Measurements from ENCODE around the gene RNU1-3.
"Not testable (repeated sequence)": the region's sequence is repeated elsewhere in the genome, so short reads cannot be mapped to it uniquely, and the experiment has no call there.

RNU1-3 gene

DNA sequence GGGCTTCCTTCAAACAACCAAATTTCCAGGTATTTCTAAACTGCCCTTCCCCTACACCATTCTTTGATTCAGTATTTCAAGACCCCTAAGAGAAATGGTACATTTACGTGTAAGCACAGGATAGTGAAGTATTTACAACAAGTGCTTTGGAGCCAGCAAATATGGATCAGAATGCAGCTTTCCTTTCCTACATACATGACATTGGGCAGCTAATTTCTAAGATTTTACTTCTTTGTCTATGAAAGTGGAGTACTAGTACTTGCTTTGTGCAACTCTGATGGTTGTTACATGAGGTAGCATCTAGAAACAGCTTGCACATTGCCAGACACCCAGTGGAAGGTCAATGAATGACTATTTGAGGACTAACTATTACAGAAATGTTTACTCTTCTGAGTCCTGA lies 15.2 kb downstream of the RNU1-3 start:
- not testable (repeated sequence) for H4K20me1 ChIP-seq (ENCODE audit: insufficient read depth); H3K27me3 ChIP-seq (ENCODE audit: insufficient read depth, low read depth); H3K4me2 ChIP-seq; H3K27ac ChIP-seq; H3K36me3 ChIP-seq (ENCODE audit: insufficient read depth); H3K9ac ChIP-seq; H3K4me1 ChIP-seq (ENCODE audit: low read depth, poor library complexity, severe bottlenecking); H3K4me3 ChIP-seq (IDR thresholded peaks at IDR 0.05; ENCODE audit: insufficient read depth, low read depth, low read length); H2AFZ ChIP-seq (ENCODE audit: low read depth); H3K79me2 ChIP-seq (ENCODE audit: insufficient read depth, low read depth)

DNA sequence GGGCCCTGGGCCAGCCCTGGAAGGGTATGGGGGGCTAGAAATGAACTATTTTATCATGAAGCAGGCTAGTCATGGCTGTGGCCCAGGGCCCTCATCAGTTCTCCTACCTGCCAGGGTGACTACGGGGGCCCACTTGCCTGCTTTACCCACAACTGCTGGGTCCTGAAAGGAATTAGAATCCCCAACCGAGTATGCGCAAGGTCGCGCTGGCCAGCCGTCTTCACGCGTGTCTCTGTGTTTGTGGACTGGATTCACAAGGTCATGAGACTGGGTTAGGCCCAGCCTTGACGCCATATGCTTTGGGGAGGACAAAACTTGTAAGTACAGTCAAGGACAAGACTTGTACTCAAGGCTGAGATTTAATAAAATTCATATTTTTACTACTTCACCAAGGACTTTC lies 16.8 kb downstream of the RNU1-3 start:
- H3K4me3 ChIP-seq (IDR thresholded peaks at IDR 0.05; ENCODE audit: insufficient read depth, low read depth, low read length); H3K4me1 ChIP-seq (ENCODE audit: low read depth, poor library complexity, severe bottlenecking); H3K9ac ChIP-seq; H3K27me3 ChIP-seq (ENCODE audit: insufficient read depth, low read depth); H3K27ac ChIP-seq; H4K20me1 ChIP-seq (ENCODE audit: insufficient read depth); H2AFZ ChIP-seq (ENCODE audit: low read depth); H3K79me2 ChIP-seq (ENCODE audit: insufficient read depth, low read depth); H3K36me3 ChIP-seq (ENCODE audit: insufficient read depth); H3K4me2 ChIP-seq: not testable (repeated sequence)

DNA sequence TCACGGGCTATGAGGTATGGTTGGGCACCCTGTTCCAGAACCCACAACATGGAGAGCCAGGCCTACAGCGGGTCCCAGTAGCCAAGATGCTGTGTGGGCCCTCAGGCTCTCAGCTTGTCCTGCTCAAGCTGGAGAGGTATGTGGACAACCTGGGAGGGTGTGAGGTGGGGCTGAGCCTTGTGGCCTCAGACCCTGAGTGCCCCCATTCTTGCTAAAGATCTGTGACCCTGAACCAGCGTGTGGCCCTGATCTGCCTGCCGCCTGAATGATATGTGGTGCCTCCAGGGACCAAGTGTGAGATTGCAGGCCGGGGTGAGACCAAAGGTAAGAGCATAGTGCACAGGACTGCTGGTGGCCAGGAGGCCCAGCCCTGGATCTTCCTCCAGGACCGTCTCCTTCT lies 17.4 kb downstream of the RNU1-3 start:
- H3K36me3 ChIP-seq (ENCODE audit: insufficient read depth); H2AFZ ChIP-seq (ENCODE audit: low read depth); H4K20me1 ChIP-seq (ENCODE audit: insufficient read depth); H3K4me3 ChIP-seq (IDR thresholded peaks at IDR 0.05; ENCODE audit: insufficient read depth, low read depth, low read length); H3K9ac ChIP-seq; H3K4me2 ChIP-seq; H3K27me3 ChIP-seq (ENCODE audit: insufficient read depth, low read depth); H3K79me2 ChIP-seq (ENCODE audit: insufficient read depth, low read depth); H3K27ac ChIP-seq; H3K4me1 ChIP-seq (ENCODE audit: low read depth, poor library complexity, severe bottlenecking): not testable (repeated sequence)

DNA sequence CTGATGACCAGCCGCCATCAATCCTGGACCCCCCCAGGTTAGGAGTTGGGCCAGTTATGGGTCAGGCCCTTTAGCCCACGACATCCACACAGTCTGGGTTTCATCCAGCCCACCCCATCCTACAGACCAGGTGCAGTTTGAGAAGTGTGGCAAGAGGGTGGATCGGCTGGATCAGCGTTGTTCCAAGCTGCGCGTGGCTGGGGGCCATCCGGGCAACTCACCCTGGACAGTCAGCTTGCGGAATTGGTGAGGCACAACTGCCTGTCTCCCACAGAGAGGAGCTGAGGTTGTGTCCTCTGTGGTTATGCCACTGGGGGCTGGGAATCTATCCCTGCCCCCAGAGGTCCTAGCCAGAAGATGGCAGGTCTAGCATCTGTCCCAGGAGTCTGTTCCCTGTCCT lies 18.0 kb downstream of the RNU1-3 start:
- not testable (repeated sequence) for H4K20me1 ChIP-seq (ENCODE audit: insufficient read depth); H3K27me3 ChIP-seq (ENCODE audit: insufficient read depth, low read depth); H3K27ac ChIP-seq; H3K4me1 ChIP-seq (ENCODE audit: low read depth, poor library complexity, severe bottlenecking); H3K79me2 ChIP-seq (ENCODE audit: insufficient read depth, low read depth); H3K9ac ChIP-seq; H3K4me3 ChIP-seq (IDR thresholded peaks at IDR 0.05; ENCODE audit: insufficient read depth, low read depth, low read length); H3K36me3 ChIP-seq (ENCODE audit: insufficient read depth); H2AFZ ChIP-seq (ENCODE audit: low read depth); H3K4me2 ChIP-seq

DNA sequence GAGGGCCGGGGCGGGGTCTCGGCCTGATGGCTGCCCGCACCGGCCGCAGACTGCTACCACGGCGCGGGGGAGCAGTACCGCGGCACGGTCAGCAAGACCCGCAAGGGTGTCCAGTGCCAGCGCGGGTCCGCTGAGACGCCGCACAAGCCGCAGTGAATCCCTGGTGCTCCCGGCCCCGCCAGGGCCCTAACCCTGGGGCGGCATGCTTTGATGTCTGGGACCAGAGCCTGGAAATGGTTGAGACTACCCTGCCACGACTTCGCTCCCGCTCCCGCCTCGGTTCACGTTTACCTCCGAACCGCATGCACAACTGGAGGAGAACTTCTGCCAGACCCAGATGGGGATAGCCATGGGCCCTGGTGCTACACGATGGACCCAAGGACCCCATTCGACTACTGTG lies 18.5 kb downstream of the RNU1-3 start:
- not testable (repeated sequence) for H3K4me3 ChIP-seq (IDR thresholded peaks at IDR 0.05; ENCODE audit: insufficient read depth, low read depth, low read length); H3K27me3 ChIP-seq (ENCODE audit: insufficient read depth, low read depth); H4K20me1 ChIP-seq (ENCODE audit: insufficient read depth); H3K9ac ChIP-seq; H3K27ac ChIP-seq; H3K36me3 ChIP-seq (ENCODE audit: insufficient read depth); H3K79me2 ChIP-seq (ENCODE audit: insufficient read depth, low read depth); H3K4me2 ChIP-seq; H2AFZ ChIP-seq (ENCODE audit: low read depth)
- H3K4me1 ChIP-seq (ENCODE audit: low read depth, poor library complexity, severe bottlenecking), result peaks cover 12% of the 10 kb centered on the region

DNA sequence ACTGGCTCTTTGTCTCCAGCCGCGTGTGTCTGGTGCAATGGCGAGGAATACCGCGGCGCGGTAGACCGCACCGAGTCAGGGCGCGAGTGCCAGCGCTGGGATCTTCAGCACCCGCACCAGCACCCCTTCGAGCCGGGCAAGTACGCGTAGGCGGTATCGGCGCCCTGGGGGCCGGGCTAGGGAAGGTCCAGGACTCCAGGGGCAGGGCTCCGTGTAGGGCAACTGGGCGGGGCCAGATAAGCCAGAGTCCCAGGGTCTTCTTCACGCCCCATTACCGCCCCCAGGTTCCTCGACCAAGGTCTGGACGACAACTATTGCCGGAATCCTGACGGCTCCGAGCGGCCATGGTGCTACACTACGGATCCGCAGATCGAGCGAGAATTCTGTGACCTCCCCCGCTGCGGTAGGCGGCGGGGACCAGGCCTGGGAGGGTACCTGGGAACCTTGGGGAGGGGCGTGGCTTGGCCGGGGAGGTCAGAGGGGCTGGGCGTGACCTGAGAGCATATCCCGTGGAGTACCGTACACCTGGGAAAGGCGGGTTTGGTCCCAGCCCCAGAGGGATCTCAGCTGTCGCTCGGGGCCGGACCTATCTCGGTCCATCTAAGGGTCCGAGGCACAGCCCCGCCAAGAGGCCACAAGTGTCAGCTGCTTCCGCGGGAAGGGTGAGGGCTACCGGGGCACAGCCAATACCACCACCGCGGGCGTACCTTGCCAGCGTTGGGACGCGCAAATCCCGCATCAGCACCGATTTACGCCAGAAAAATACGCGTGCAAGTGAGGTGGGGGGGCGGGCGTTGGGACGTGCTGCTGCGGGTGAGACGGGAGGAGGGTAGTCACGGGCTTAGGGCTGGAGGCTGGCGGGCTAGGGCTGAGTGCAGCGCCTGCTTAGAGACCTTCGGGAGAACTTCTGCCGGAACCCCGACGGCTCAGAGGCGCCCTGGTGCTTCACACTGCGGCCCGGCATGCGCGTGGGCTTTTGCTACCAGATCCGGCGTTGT lies 19.3 kb downstream of the RNU1-3 start:
- not testable (repeated sequence) for H3K36me3 ChIP-seq (ENCODE audit: insufficient read depth); H3K9ac ChIP-seq; H2AFZ ChIP-seq (ENCODE audit: low read depth); H3K4me2 ChIP-seq; H3K79me2 ChIP-seq (ENCODE audit: insufficient read depth, low read depth); H4K20me1 ChIP-seq (ENCODE audit: insufficient read depth); H3K27me3 ChIP-seq (ENCODE audit: insufficient read depth, low read depth); H3K4me3 ChIP-seq (IDR thresholded peaks at IDR 0.05; ENCODE audit: insufficient read depth, low read depth, low read length); H3K27ac ChIP-seq
- H3K4me1 ChIP-seq (ENCODE audit: low read depth, poor library complexity, severe bottlenecking), result peaks cover 16% of the 10 kb centered on the region

DNA sequence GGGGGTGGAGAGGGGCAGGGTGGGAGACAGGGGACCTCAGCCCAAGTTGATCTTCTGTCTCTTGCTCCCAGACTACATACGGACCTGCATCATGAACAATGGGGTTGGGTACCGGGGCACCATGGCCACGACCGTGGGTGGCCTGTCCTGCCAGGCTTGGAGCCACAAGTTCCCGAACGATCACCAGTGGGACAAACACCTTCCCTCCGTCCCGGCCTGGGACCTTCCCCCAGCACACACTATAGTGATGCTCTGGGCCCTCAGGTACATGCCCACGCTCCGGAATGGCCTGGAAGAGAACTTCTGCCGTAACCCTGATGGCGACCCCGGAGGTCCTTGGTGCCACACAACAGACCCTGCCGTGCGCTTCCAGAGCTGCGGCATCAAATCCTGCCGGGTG lies 20.0 kb downstream of the RNU1-3 start:
- not testable (repeated sequence) for H3K27me3 ChIP-seq (ENCODE audit: insufficient read depth, low read depth); H3K4me2 ChIP-seq; H4K20me1 ChIP-seq (ENCODE audit: insufficient read depth); H3K27ac ChIP-seq; H3K4me3 ChIP-seq (IDR thresholded peaks at IDR 0.05; ENCODE audit: insufficient read depth, low read depth, low read length); H3K36me3 ChIP-seq (ENCODE audit: insufficient read depth); H3K9ac ChIP-seq; H2AFZ ChIP-seq (ENCODE audit: low read depth)
- Histone ChIP-seq H3K79me2 (ENCODE audit: insufficient read depth, low read depth) (peaks cover 13% of the 10 kb centered on the region; the same call in 1 of the 2 replicates), H3K4me1 (ENCODE audit: low read depth, poor library complexity, severe bottlenecking) (peaks cover 16% of the 10 kb centered on the region)

DNA sequence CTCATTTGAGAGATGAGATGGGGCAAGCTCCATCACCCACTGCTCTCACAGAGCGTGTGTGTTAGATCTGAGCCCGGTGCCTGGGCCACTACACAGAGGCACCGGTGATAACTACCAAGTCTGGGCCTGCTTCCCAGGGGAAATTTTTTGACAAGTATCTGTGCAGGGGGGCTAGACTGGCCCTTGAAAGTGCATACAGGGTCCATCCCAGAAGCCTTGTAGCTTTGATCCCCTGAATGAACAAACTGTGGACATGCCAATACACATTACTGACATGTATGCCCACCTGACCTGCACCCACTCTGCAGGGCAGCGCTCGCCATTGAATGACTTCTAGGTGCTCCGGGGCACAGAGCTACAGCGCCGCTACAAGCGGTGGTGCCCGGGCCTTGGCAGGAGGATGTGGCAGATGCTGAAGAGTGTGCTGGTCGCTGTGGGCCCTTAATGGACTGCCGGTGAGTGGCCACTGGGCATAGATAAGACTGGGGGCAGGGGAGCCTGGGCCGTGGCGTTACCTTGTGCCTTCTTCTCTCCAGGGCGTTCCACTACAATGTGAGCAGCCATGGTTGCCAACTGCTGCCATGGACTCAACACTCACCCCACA lies 20.6 kb downstream of the RNU1-3 start:
- not testable (repeated sequence) for H3K36me3 ChIP-seq (ENCODE audit: insufficient read depth); H3K27me3 ChIP-seq (ENCODE audit: insufficient read depth, low read depth); H3K9ac ChIP-seq; H3K4me2 ChIP-seq; H2AFZ ChIP-seq (ENCODE audit: low read depth); H3K4me3 ChIP-seq (IDR thresholded peaks at IDR 0.05; ENCODE audit: insufficient read depth, low read depth, low read length); H4K20me1 ChIP-seq (ENCODE audit: insufficient read depth); H3K27ac ChIP-seq
- Histone ChIP-seq H3K79me2 (ENCODE audit: insufficient read depth, low read depth) (peaks cover 18% of the 10 kb centered on the region; the same call in 1 of the 2 replicates), H3K4me1 (ENCODE audit: low read depth, poor library complexity, severe bottlenecking) (peaks cover 16% of the 10 kb centered on the region)

DNA sequence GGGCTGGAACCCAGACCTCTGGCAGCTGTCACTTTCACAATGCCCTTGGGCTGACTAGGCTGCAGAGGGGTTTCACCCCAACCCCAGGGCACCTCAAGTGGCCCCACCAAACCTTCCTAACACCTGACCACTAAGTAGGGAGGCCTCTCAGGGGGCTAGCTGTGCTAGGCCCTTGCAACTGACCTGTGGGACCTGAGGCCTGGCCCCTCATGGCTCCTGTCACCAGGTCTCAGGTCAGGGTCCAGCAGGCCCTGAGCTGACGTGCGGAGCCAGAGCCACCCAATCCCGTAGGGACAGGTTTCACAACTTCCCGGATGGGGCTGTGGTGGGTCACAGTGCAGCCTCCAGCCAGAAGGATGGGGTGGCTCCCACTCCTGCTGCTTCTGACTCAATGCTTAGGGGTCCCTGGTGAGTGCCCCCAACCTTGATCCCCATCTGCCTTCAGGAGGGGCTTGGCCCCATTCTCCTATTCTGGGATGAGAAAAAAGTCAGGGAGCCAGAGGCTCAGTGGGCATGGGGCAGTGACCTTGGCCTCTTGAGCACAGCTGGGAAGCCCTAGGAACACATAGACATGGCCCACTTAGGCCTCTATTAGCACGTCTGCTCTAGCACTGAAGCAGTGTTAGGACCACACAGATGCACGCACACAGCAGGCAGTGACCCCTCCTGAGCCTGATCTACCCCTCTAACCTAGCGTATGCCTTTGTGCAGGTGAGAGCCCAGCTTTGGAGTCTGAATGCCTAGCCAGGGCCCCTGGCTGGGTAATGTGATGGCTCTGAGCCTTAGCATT lies 21.3 kb downstream of the RNU1-3 start:
- not testable (repeated sequence) for H3K27me3 ChIP-seq (ENCODE audit: insufficient read depth, low read depth); H4K20me1 ChIP-seq (ENCODE audit: insufficient read depth); H3K36me3 ChIP-seq (ENCODE audit: insufficient read depth)
- peak overlapping the region; percentile 98 for H3K4me3 ChIP-seq (IDR thresholded peaks at IDR 0.05; ENCODE audit: insufficient read depth, low read depth, low read length)
- H3K79me2 ChIP-seq (ENCODE audit: insufficient read depth, low read depth), result peaks cover 25% of the 10 kb centered on the region; the same call in 1 of the 2 replicates
- peak overlapping the region; percentile 96 for H2AFZ ChIP-seq (ENCODE audit: low read depth)
- peak overlapping the region; percentile 45 for H3K27ac ChIP-seq
- peaks cover 16% of the 10 kb centered on the region for H3K4me1 ChIP-seq (ENCODE audit: low read depth, poor library complexity, severe bottlenecking)
- peak overlapping the region; percentile 100 for H3K4me2 ChIP-seq
- peak overlapping the region; percentile 61; the same call in 1 of the 2 replicates for H3K9ac ChIP-seq
